Lung (tissue), 12 donors: ENCODE results near the gene ZMYND19. TPM values are rescaled to one million over a fixed set of nuclear protein-coding genes. Genes with fewer than 3 reads are reported as not detected.

Source experiments
- ATAC-seq: fragments of 200-7000 bp; cut with Tn5 transposase; one replicate; pipeline ENCODE4 v1.9.1; 2020; ENCODE audit warnings: moderate number of reproducible peaks; ENCODE audit not compliant: insufficient read depth, low FRiP score
- DNase-seq, 3 donors: peaks; one replicate each; pipeline ENCODE4 v3.0.0-alpha.2; 2013 to 2017
- H3K27ac ChIP-seq, 2 donors: one replicate each; pipeline ENCODE4 v1.5.1; 2013; ENCODE audit warnings: mild to moderate bottlenecking in 2 of 2, moderate library complexity in 2 of 2, control low read depth in 1 of 2, inconsistent platforms in 1 of 2, low read depth in 1 of 2, low read length in 1 of 2
- H3K27me3 ChIP-seq, 3 donors: one replicate each; pipeline ENCODE4 v1.5.1; 2013; ENCODE audit warnings: low read length in 2 of 3; ENCODE audit not compliant: control insufficient read depth in 3 of 3, insufficient read depth in 3 of 3
- H3K36me3 ChIP-seq, 4 donors: one replicate each; pipeline ENCODE4 v1.5.1; 2013; ENCODE audit warnings: low read length in 4 of 4, mild to moderate bottlenecking in 1 of 4, moderate library complexity in 1 of 4; ENCODE audit not compliant: control insufficient read depth in 4 of 4, insufficient read depth in 4 of 4
- H3K4me1 ChIP-seq, 5 donors: one replicate each; pipeline ENCODE4 v1.5.1; 2013; ENCODE audit warnings: low read length in 5 of 5, mild to moderate bottlenecking in 2 of 5, moderate library complexity in 1 of 5; ENCODE audit not compliant: control insufficient read depth in 5 of 5, insufficient read depth in 5 of 5
- H3K4me3 ChIP-seq: one replicate; pipeline ENCODE4 v1.5.1; 2013; ENCODE audit warnings: mild to moderate bottlenecking, control low read depth, moderate library complexity
- H3K9ac ChIP-seq, 2 donors: one replicate each; pipeline ENCODE4 v1.5.1; 2013; ENCODE audit warnings: low read length in 2 of 2, control low read depth in 1 of 2; ENCODE audit not compliant: insufficient read depth in 1 of 2
- H3K9me3 ChIP-seq, 4 donors: one replicate each; pipeline ENCODE4 v1.5.1; 2013; ENCODE audit warnings: low read length in 3 of 4, mild to moderate bottlenecking in 1 of 4, moderate library complexity in 1 of 4; ENCODE audit not compliant: control insufficient read depth in 4 of 4, insufficient read depth in 3 of 4
- WGBS, 2 donors: extraction: QIAGEN DNeasy Blood & Tissue Kit; methylation state at CpG; one replicate each; pipeline ENCODE4 v1.1.7; 2013; 5-methylcytosine and 5-hydroxymethylcytosine counted together
- polyA plus RNA-seq, 2 donors: library from polyadenylated mRNA; stranded (reverse); fragments of 200-250 nt; gene quantifications; one replicate each; pipeline ENCODE4 v1.2.1, GENCODE V29; 2013
- total RNA-seq, 2 donors: library from RNA; depleted of rRNA in 1 of 2; stranded (reverse); fragments of >200 nt in 1 of 2; gene quantifications; one replicate each; pipeline ENCODE4 v1.2.1, GENCODE V29; 2014 to 2021
- TF ChIP-seq, protein P1 (sequence below): IDR thresholded peaks from 2 replicates; pipeline ENCODE4 v1.5.1; 2012; ENCODE audit warnings: mild to moderate bottlenecking; ENCODE audit errors: control extremely low read depth, extremely low read depth
- donor health status: control.
- donor health status: control.
- donor health status: Bipolar disorder and iron deficiency.
- donor health status: healthy.
- donor health status: DM: yes; HTN: yes; CAD: no.

ZMYND19 gene
- total and polyA plus RNA-seq, 4 donors = 11.4 to 29.1 (median 20.5) TPM

DNA sequence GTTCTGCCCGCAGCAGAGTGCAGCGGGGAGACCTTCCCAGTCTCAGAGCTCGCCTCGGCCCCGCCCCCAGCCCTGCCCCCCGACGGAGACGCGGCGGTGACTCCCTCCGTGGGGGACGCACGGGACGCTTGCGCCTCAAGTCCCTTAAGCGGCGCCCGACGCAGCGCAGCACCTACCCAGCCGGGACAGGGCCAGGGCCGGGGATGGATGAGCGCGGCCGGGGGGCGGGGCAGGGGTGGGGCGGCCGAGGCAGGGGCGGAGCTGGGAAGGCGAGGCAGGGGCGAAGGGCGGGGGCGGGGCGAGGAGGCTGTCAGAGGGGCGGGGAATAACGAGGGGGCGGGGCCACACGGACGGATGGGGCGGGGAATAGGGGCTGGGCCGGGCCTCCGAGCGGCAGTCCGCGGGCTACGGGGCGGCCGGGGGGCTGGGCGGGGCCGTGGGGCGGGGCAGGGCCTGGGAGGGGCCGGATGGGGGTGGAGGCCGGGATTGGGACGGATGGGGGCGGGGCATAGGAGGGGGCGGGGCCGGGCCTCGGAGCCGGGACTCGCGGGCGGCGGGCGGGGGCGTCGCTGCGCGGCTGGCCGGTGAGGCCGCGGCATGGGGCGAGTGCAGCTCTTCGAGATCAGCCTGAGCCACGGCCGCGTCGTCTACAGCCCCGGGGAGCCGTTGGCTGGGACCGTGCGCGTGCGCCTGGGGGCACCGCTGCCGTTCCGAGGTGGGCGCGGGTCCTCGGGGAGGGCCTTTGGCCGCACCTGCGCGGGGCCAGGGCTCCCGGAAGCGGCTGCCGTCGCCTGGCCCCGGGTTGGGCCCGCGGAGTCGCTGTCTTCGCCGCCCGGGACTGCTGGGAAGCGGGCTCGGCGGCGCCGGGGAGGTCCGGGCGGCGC lies 15.1 kb upstream of the ZMYND19 start, which contains the start of gene ARRDC1:
TSS of gene ARRDC1 (plus strand) at position 566 of the 884 bp plus-strand sequence. CDS start at position 598, 32 bp downstream.
- ATAC-seq = peak; percentile 86
- H3K9me3 ChIP-seq = no peaks in the 10 kb centered on the region
- peaks cover 4 to 21% (median 11%) of the 10 kb centered on the region in 5 donors for H3K4me1 ChIP-seq
- TF ChIP-seq, protein P1, sequence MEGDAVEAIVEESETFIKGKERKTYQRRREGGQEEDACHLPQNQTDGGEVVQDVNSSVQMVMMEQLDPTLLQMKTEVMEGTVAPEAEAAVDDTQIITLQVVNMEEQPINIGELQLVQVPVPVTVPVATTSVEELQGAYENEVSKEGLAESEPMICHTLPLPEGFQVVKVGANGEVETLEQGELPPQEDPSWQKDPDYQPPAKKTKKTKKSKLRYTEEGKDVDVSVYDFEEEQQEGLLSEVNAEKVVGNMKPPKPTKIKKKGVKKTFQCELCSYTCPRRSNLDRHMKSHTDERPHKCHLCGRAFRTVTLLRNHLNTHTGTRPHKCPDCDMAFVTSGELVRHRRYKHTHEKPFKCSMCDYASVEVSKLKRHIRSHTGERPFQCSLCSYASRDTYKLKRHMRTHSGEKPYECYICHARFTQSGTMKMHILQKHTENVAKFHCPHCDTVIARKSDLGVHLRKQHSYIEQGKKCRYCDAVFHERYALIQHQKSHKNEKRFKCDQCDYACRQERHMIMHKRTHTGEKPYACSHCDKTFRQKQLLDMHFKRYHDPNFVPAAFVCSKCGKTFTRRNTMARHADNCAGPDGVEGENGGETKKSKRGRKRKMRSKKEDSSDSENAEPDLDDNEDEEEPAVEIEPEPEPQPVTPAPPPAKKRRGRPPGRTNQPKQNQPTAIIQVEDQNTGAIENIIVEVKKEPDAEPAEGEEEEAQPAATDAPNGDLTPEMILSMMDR = no peak
- peak within 1 kb of the TSS; percentile 87 for H3K4me3 ChIP-seq
- no peaks in the 10 kb centered on the region for H3K36me3 ChIP-seq
- H3K27ac ChIP-seq = peak within 1 kb of the TSS; percentile 86 to 95
- DNase-seq = peak; percentile 91 to 98 (median 94)
- peaks cover 0 to 4% (median 0%) of the 10 kb centered on the region in 3 donors for H3K27me3 ChIP-seq
- 1% methylated on average over 51 to 111 of the region's 111 CpGs for WGBS, 2 donors
- H3K9ac ChIP-seq = no peak within 1 kb of the TSS

- ATAC-seq (no peak), DNase-seq (peak; percentile 50 to 67 (median 50))
- TF ChIP-seq, protein P1 = no peak
- Histone ChIP-seq H3K4me3 (no peak overlapping the region), H3K9ac (no peak overlapping the region), H3K27me3 (peaks cover 0 to 4% (median 0%) of the 10 kb centered on the region in 3 donors), H3K27ac (no peak overlapping the region), H3K9me3 (no peaks in the 10 kb centered on the region), H3K36me3 (no peaks in the 10 kb centered on the region), H3K4me1 (peaks cover 4 to 21% (median 11%) of the 10 kb centered on the region in 5 donors)
- WGBS, 2 donors = 14 to 24% methylated on average over 32 to 49 of the region's 49 CpGs
Observed at GRCh38 chr9:137604345-137605086, 14.2 kb upstream of the ZMYND19 start.

DNA sequence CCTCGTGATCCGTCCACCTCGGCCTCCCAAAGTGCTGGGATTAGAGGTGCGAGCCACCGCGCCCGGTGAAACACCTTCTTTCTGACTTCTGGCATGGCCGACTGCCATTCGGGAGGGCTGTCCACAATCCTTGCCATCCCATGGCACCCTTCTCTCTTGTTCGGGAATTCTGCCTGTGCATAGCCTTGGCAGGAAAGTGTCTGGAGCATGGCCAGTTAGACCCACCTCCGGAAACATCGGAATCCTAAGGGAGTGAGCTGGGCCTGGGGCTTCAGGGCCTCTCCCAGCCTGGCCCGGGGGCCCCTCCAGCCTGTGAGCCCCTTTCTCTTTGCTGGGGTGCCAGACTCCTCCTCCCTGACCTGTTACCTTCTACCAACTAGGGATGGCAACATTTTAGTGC lies 13.6 kb upstream of the ZMYND19 start:
- no peak for ATAC-seq

More for the DNA sequence above, 13.6 kb upstream of the ZMYND19 start:
- H3K4me3 ChIP-seq = no peak overlapping the region
- no peak overlapping the region for H3K27ac ChIP-seq
- H3K9ac ChIP-seq = no peak overlapping the region
- peaks cover 0 to 4% (median 0%) of the 10 kb centered on the region in 3 donors for H3K27me3 ChIP-seq
- TF ChIP-seq, protein P1 = no peak
- H3K36me3 ChIP-seq = no peaks in the 10 kb centered on the region
- peaks cover 4 to 21% (median 11%) of the 10 kb centered on the region in 5 donors for H3K4me1 ChIP-seq
- H3K9me3 ChIP-seq = no peaks in the 10 kb centered on the region
- DNase-seq = no peak
- WGBS, 2 donors = 84 to 90% methylated on average over 13 of the region's 13 CpGs
